Kidney epithelial cell (primary cell): ENCODE results near the gene GZMA. TPM values are rescaled to one million over a fixed set of nuclear protein-coding genes. Genes with fewer than 3 reads are reported as not detected.

ENCODE experiments used
- DNase-seq: peaks from one replicate; pipeline ENCODE4 v3.0.0-alpha.2; 2010; ENCODE audit warnings: low read depth
- H3K27me3 ChIP-seq: 2 replicates; pipeline ENCODE4 v1.6.0; 2011; ENCODE audit warnings: low read length; ENCODE audit not compliant: control insufficient read depth, insufficient read depth
- H3K36me3 ChIP-seq: 2 replicates; pipeline ENCODE4 v1.5.1; 2011; ENCODE audit warnings: low read length; ENCODE audit not compliant: control insufficient read depth, insufficient read depth
- H3K4me3 ChIP-seq: 2 replicates; pipeline ENCODE4 v1.5.1; 2011; ENCODE audit warnings: low read depth, mild to moderate bottlenecking, control low read depth, low read length
- CTCF ChIP-seq: IDR thresholded peaks from 2 replicates; pipeline ENCODE4 v1.5.1; 2011; ENCODE audit warnings: mild to moderate bottlenecking, moderate library complexity, low read length, control low read depth, inconsistent platforms; ENCODE audit not compliant: insufficient read depth, poor library complexity, severe bottlenecking
- total RNA-seq: library from RNA; depleted of rRNA; stranded (reverse); fragments of >200 nt; gene quantifications from 2 replicates; pipeline ENCODE4 v1.2.3, GENCODE V29; 2015

The GZMA gene
- total RNA-seq, 1 donor from 2014 or later: not detected

- no peak for TF ChIP-seq CTCF
- H3K36me3 ChIP-seq: no peaks in the 10 kb centered on the region
- H3K27me3 ChIP-seq: no peaks in the 10 kb centered on the region
- H3K4me3 ChIP-seq: no peak overlapping the region
- no peak for DNase-seq
Observed at GRCh38 chr5:55151923-55152842, 49.7 kb downstream of the GZMA start.

GRCh38 chr5:55154873-55155272 is 52.4 kb downstream of the GZMA start:
- Histone ChIP-seq H3K36me3 (no peaks in the 10 kb centered on the region), H3K4me3 (no peak overlapping the region), H3K27me3 (no peaks in the 10 kb centered on the region)
- no peak for TF ChIP-seq CTCF
- no peak for DNase-seq

Other genes starting within 250 kb of the GZMA start
- gene ESM1, start 117.1 kb upstream of the GZMA start, total RNA-seq: 3.8 and 7.2 TPM in 2 replicates
- gene GZMK, start 78.4 kb upstream of the GZMA start, total RNA-seq: not detected in 2 replicates
- 42.5 and 59.0 TPM in 2 replicates for gene GPX8, start 57.5 kb downstream of the GZMA start, total RNA-seq
- gene CDC20B, start 70.5 kb downstream of the GZMA start, total RNA-seq: 0.27 TPM in 1 of 2 replicates, not detected in the other
- gene MCIDAS, start 124.7 kb downstream of the GZMA start, total RNA-seq: not detected in 2 replicates
- gene CCNO, start 131.0 kb downstream of the GZMA start, total RNA-seq: 1.3 and 3.9 TPM in 2 replicates
- gene DHX29, start 205.0 kb downstream of the GZMA start, total RNA-seq: 17.0 and 21.6 TPM in 2 replicates
- gene MTREX, start 205.3 kb downstream of the GZMA start, total RNA-seq: 35.7 and 62.4 TPM in 2 replicates